HG02763 (cell line): ENCODE data around the gene LCMT2.

ENCODE experiments used
- ATAC-seq: cut with Tn5 transposase; IDR thresholded peaks from one replicate; pipeline ENCODE4 v1.9.1; 2021; ENCODE audit warnings: mild to moderate bottlenecking, moderate library complexity; ENCODE audit not compliant: unreplicated experiment

LCMT2 gene

GRCh38 chr15:43329960-43330779, at the start of gene LCMT2:
Gene LCMT2 (minus strand): TSS chr15:43330573. CDS start chr15:43330489, 84 bp downstream.
- peak; percentile 87 for ATAC-seq

- no peak for ATAC-seq
These were observed 48.2 kb upstream of the LCMT2 start for GRCh38 chr15:43378601-43379000.

GRCh38 chr15:43376017-43376705, 45.8 kb upstream of the LCMT2 start:
- no peak for ATAC-seq

DNA sequence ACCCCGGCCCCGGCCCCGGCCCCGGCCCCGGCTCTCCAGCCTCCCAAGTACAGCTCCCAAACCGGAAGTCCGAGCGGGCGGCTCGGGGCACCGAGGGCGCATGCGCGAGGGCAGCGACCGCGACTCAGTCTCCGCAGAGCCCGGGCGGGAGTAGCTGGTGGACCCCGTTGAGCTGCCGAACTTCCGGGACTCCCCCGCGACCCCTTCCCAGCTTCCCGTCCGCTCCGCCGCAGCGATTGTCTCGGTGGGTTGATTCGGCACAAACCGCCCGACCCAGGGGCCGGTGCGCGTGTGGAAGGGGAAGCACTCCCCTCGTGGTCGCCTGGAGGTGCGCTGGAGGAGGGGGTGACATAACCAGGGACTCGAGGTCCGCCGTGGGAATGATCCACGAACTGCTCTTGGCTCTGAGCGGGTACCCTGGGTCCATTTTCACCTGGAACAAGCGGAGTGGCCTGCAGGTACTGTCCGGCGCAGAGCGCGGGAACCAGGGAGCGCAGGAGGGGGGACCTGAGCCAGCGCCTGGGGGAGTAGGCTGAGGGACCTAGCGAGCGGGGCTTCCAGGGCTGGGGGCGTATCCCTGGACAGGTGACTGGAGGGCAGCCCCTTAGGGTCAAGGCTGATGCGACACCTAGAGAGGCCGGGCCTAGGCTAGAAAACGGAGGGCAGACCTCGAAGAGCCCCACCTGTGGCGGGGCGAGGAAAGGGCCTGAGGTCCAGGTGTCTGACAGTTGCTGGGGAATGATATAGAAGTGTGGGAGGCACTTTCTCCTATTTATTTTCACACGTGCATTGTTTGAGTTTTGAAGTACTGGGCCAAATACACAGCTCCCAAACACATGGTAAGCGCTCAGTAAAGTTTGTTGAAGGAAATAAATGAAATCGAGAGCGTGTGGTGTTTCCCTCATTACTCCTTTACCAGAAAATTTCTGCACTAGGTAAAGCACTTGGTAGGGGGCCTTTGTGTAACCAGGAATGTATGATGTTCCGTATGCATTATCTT, 40.9 kb upstream of the LCMT2 start, which contains the start of the genes TUBGCP4 and ZSCAN29:
TSS of gene TUBGCP4 (plus strand) at position 127 of the 1,000 bp plus-strand sequence. CDS start at position 381, 254 bp downstream.
TSS of gene ZSCAN29 (minus strand) at position 69 of the 1,000 bp plus-strand sequence. CDS start 1,130 bp downstream, outside the sequence.
- ATAC-seq = peak; percentile 79

DNA sequence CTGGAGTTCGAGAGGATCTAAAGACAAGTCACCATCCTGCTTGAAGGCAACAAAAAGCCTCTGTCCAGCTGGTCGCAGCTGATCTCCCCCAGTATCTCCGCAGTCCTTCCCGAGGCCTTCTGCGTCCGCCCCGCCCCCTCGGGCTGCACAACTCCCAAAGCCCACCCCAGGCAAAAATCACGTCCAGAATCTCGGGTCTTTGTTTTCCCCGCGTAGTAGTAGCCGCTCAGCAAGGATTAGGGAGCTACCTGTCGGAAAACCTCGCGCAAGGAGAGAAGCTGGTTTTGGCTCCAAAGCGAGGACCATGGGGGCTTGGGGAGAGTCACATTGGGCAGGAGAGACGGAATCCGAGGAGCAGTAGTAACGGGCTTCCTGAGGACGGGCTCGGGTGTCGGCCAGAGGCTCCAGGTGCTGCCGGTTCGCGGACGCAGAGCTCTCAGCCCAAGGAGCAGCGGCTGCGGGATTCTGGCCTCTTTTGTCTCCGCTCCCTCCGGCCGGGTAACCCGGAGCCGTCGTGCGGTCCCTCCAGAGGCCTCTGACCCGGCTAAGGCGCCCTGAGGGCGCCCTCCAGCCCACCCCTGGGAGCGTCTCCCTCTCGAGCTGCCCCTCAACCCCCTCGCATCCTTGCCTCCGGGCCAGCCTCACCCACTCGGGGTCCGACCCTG, 40.1 kb upstream of the LCMT2 start:
- ATAC-seq = peak; percentile 46

DNA sequence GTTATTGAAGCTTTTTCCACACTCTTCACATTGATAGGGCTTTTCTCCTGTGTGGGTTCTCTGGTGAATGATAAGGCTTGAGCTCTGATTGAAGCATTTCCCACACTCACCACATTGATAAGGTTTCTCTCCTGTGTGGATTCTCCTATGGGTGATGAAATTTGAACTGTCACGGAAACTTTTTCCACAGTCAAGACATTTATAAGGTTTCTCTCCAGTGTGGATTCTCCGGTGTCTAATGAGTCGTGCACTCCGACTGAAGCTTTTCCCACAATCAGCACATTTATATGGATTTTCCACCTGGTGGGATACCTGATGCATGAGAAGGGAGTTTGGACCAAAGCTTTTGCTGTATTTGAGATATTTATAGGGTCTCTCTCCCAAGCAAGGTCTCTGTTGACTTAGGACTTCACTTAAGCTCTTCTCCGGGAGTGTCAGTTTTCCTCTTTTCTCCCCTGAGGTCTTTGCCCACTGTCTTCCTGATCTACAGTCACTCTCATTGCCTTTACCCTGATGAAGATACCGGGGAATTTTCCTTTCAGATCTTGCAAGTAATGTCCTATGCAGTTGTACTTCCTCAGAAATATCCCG, 31.0 kb upstream of the LCMT2 start:
- ATAC-seq = no peak

DNA sequence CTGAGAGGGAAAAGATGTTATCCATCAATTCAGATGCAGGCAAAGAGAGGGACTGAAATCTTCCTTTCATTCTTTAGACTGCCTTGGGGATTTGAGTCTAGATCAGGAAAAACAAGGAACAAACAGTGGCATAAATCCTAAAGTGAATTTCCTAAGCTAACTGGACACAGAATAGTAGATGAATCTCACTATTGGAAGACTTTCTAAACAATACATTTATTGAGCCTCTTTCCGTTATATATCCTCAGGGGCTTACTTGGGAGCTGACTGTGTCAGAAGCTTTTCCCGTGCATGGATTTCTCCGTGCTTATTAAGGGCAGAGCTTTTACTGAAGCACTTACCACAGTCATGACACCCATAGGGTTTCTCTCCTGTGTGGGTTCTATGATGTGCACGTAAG, 30.4 kb upstream of the LCMT2 start:
- ATAC-seq = no peak

DNA sequence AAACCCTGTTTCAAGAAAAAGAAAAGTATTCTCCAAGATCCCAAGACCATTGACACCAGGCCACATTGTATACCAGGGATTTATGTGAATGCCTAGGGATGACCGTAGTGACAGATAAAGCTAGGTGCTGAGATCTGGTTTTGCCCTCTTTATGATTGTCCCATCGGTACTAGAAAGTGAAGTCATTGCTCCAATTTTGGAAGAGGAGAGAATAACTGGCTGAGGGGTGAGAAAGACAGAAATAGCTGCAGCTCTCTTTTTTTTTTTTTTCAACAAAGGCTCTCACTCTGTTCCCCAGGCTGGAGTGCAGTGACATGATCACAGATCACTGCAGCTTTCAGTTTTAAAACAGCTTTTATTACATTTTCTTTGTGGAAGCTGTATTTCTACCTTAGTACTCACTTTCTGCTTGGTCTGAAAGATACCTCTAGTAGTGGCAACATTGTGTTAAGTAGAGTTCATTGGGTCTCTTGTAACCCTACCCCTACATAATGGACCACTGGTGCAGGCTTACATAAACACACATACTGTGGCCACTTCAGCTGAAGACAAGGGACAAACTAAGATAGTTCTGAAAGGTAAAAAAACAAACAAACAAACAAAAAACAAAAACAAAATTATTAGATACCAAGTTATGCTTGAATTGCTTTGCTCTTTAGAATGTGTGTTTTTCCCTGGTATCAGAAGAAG, 22.5 kb upstream of the LCMT2 start:
- ATAC-seq = no peak

DNA sequence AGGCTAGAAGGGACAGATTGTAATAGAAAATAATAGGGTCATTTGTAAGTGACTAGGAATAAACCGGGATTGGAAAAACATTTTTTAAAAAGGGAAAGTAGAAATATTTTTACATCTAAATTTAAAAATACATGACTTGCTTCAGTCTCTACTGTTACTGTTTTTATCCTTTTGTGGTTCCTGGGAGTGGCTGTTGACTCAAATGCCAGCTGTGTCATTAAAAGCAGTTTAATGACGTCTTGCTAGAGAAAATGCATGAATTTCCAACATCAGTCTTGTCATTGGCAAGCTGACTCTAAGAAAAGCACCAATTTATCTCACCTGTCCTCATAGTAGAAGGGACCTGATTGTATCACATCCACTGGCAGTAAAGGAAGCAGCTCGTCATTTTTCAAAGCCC, 16.7 kb upstream of the LCMT2 start:
- no peak for ATAC-seq

DNA sequence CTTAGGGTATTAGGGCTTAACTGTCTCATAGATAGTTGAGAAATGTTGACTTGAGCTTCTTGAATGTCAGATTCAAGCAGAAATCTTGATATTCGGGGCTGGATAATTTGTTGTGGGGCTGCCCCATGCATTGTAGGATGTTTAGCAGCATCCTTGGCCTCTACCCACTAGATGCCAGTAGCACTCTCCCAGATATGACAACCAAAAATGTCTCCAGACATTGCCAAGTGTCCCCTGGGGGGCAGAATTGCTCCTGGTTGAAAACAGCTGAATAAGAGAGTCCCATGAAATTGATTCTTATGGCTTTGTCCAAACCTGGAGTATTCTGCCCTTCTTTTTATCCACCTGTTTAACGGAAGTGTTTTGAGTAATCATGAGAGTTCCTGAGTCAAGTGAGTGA, 15.9 kb upstream of the LCMT2 start:
- ATAC-seq = no peak

DNA sequence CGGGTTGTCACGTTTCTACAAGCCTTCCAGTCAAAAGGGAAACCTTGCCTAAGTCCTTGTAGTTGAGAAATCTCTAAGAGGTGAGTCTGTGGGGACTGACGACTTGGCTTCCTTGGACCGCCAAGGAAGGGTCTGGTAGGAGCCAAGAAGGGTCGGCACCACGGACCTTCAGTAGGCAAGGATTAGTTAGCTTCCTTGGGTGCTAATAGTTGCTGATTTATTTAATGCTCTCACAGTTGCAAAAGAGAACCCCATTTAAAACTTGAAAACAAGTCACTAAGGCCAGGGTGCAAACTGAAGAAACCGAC, 361 bp upstream of the LCMT2 start:
- peak; percentile 16 for ATAC-seq

- ATAC-seq = no peak
These were observed 985 bp downstream of the LCMT2 start for GRCh38 chr15:43329217-43329959.

DNA sequence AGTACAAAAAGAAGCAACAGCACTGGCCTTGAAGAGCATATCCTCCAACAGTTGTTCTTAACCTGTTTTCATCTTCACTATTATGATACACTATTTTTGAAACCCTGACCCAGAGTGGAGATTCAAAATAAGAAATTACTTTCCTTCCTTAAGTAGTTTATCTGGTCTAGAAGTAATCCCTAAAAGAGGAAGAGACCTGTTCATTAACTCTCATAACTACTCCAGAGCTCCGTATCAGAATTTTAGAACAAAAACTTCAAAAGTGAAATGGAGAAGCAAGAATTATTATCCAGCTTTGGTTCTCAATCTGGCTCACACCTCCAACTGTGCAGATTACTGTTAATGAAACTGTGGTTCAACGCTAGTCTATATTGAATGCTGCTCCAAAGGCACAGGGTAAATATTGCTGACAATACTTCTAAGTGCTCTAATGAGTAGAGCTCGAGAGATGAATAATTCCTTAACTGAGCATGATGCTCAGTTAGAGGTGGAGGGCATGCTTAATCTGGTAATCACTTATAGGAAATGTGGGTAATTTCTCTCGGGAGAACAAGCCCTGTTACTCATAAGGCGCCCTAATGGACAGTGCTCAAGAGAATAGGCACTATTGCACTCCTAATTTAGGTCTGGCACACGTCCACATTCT, 5.2 kb downstream of the LCMT2 start:
- no peak for ATAC-seq

- no peak for ATAC-seq
These were observed 11.2 kb downstream of the LCMT2 start for GRCh38 chr15:43318990-43319771.

GRCh38 chr15:43317566-43318184, 12.7 kb downstream of the LCMT2 start:
- no peak for ATAC-seq

DNA sequence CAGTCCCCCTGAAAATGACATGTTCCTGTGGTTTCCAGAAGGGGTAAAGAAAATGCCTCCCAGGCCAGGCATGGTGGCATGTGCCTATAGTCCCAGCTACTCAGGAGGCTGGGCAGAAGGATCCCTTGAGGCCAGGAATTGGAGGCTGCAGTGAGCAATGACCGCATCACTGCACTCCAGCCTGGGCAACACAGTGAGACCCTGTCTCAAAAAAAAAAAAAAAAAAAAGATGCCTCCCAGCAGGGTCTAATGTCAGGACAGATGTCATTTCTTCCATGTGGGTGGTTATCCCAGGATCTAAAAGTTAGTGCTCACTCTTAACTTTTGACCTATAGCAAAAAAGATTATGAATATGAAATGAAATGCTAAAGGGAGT, 13.4 kb downstream of the LCMT2 start:
- ATAC-seq = no peak
